B cell (primary cell): Measurements from ENCODE around the gene MET.

Source experiments
- CTCF ChIP-seq: fragments of 200-600 bp; IDR thresholded peaks from one replicate; pipeline ENCODE4 v1.8.0; 2022; ENCODE audit warnings: antibody characterized with exemption, mild to moderate bottlenecking
- EZH2 ChIP-seq: IDR thresholded peaks from 2 replicates; pipeline ENCODE4 v1.6.1; 2012; ENCODE audit warnings: borderline replicate concordance, low read depth, mild to moderate bottlenecking, moderate library complexity, low read length; ENCODE audit not compliant: insufficient read depth, poor library complexity, severe bottlenecking

- TF ChIP-seq CTCF (no peak), EZH2 (no peak)
These were observed 2.6 kb downstream of the MET start for GRCh38 chr7:116674508-116675173.
